Sigmoid colon (tissue), 4 donors: ENCODE data around the gene THBS4.

ENCODE experiments used
- CTCF ChIP-seq, 4 experiments: fragments of 450-650 bp in 3 of 4; fragments of 200-600 bp in 1 of 4; IDR thresholded peaks; one replicate each; pipeline ENCODE4 v1.5.1; 2016 to 2019; ENCODE audit warnings: antibody characterized with exemption in 4 of 4, mild to moderate bottlenecking in 3 of 4, moderate library complexity in 2 of 4
- EP300 ChIP-seq, 4 donors: sonication (generic); formaldehyde crosslinking; IDR thresholded peaks; one replicate each; pipeline ENCODE4 v1.6.1; 2017; ENCODE audit warnings: antibody characterized with exemption in 4 of 4
- POLR2A ChIP-seq, 2 donors: fragments of 450-650 bp; IDR thresholded peaks; one replicate each; pipeline ENCODE4 v1.6.1; 2016; ENCODE audit warnings: antibody characterized with exemption in 2 of 2, mild to moderate bottlenecking in 2 of 2, moderate library complexity in 2 of 2

- TF ChIP-seq POLR2A (IDR thresholded peaks at IDR 0.05) (no peak), EP300 (IDR thresholded peaks at IDR 0.05) (no peak), CTCF (IDR thresholded peaks at IDR 0.05) (no peak)
Measured at GRCh38 chr5:80114860-80115259, 79.7 kb downstream of the THBS4 start.
